IPS-20b (cell line): Measurements from ENCODE around the gene FANCC.

ENCODE experiments used
- H3K27ac ChIP-seq: one replicate; pipeline ENCODE4 v1.5.1; 2013; ENCODE audit warnings: low read length
- H3K27me3 ChIP-seq: 2 replicates; pipeline ENCODE4 v1.6.1; 2013; ENCODE audit warnings: mild to moderate bottlenecking, low read length, inconsistent platforms; ENCODE audit not compliant: insufficient read depth
- H3K36me3 ChIP-seq: 2 replicates; pipeline ENCODE4 v1.6.1; 2013; ENCODE audit warnings: low read depth, mild to moderate bottlenecking, inconsistent platforms, low read length, moderate library complexity; ENCODE audit not compliant: insufficient read depth
- H3K4me1 ChIP-seq: 2 replicates; pipeline ENCODE4 v1.6.1; 2013; ENCODE audit warnings: mild to moderate bottlenecking, control low read depth, inconsistent platforms, low read length, moderate library complexity; ENCODE audit not compliant: insufficient read depth
- H3K4me3 ChIP-seq: 2 replicates; pipeline ENCODE4 v1.5.1; 2013; ENCODE audit warnings: mild to moderate bottlenecking, low read length, inconsistent platforms
- H3K9ac ChIP-seq: 2 replicates; pipeline ENCODE4 v1.6.1; 2013; ENCODE audit warnings: low read depth, mild to moderate bottlenecking, inconsistent platforms, low read length, moderate library complexity
- H3K9me3 ChIP-seq: 2 replicates; pipeline ENCODE4 v1.6.1; 2013; ENCODE audit warnings: mild to moderate bottlenecking, low read depth, low read length, inconsistent platforms; ENCODE audit not compliant: insufficient read depth

The FANCC gene

DNA sequence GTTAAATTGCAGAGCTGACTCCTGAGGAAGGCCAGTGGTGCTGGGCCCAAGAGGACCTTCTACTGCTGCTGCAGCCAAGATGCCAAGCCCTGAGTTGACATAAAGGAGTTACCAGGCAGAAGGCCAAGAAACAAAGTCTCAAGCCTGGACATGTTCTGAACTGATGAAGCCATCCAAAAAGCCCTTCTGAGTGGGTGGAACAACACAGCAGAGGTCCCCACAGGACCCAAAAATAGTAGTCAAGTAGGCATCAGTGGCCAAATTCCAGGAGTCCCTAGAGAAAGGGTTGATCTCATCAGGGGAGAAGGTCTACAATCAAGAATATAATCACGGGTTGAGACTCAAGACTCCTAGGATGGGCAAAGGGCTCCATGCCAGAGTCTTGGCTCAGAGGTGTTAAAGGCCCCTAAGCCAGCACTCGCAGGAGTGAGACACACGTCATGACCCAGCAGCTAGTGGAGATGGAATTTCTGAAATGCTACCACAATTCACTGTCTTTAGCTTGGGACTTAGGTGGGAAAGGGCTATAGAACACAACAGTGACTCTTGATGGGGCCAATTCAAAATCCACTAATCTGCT, 119.7 kb downstream of the FANCC start:
- Histone ChIP-seq H3K27ac (no peak overlapping the region), H3K4me1 (peaks cover 7% of the 10 kb centered on the region; the same call in 1 of the 2 replicates), H3K36me3 (no peaks in the 10 kb centered on the region), H3K4me3 (no peak overlapping the region), H3K9me3 (no peaks in the 10 kb centered on the region), H3K9ac (no peak overlapping the region), H3K27me3 (no peaks in the 10 kb centered on the region)

DNA sequence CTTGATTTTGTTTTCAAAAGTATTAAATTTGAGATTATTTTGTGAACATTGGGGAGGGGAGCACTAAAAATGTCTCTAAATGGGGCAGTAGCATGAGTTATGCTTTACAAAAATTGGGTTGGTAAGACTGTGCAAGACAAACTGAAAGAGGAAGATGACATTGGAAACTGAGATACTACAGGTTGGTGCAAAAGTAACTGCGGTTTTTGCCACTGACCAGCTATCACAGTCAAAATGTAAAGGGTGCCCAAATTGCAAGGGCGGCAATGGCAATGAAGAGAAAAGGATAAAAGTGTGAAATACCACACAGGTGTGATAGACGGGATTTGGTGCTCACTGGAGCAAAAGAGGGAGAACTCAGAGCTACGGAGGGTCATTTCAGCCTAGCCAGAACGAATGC, 124.0 kb downstream of the FANCC start:
- Histone ChIP-seq H3K4me1 (no peaks in the 10 kb centered on the region), H3K9me3 (no peaks in the 10 kb centered on the region), H3K27ac (no peak overlapping the region), H3K4me3 (no peak overlapping the region), H3K36me3 (no peaks in the 10 kb centered on the region), H3K9ac (no peak overlapping the region), H3K27me3 (no peaks in the 10 kb centered on the region)

DNA sequence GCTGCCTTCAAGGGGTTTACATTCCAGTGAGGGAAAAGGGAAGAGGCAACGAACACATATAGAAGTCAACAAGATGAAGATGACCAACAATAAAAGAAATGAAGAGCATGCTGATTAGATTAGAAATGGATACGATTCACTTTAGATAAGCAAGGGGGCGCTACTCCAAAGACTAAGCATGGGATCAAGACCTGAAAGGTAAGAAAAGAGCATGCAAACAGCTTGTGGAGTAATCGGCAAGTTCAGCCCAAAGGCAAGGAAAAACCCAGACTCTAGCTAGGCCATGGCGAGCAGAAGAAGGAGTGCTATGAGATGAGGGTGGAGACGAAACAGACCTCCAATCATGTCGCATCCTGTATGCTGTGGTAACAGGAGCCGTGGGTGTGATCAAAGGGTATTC, 124.4 kb downstream of the FANCC start:
- Histone ChIP-seq H3K9me3 (no peaks in the 10 kb centered on the region), H3K27ac (no peak overlapping the region), H3K4me1 (no peaks in the 10 kb centered on the region), H3K36me3 (no peaks in the 10 kb centered on the region), H3K9ac (no peak overlapping the region), H3K27me3 (no peaks in the 10 kb centered on the region), H3K4me3 (no peak overlapping the region)

DNA sequence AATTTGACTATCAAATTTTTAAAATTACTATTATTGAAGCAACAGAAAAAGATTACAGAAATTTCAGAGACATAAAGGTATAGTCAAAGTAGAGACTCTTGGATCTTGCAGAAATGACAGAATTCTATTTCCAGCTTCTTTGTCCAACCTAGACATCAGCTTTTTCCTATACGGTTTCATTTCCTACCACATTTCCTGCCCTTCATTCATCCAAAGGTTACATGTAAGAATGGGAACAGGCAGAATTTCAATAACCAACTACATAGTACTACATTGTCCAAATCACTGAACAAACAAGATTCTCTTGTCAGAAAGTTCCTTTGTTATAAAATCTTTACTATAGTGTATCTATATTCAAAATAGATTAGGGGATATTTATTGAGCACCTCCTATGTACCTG, 124.9 kb downstream of the FANCC start:
- Histone ChIP-seq H3K4me3 (no peak overlapping the region), H3K27ac (no peak overlapping the region), H3K27me3 (no peaks in the 10 kb centered on the region), H3K9ac (no peak overlapping the region), H3K36me3 (no peaks in the 10 kb centered on the region), H3K4me1 (no peaks in the 10 kb centered on the region), H3K9me3 (no peaks in the 10 kb centered on the region)

DNA sequence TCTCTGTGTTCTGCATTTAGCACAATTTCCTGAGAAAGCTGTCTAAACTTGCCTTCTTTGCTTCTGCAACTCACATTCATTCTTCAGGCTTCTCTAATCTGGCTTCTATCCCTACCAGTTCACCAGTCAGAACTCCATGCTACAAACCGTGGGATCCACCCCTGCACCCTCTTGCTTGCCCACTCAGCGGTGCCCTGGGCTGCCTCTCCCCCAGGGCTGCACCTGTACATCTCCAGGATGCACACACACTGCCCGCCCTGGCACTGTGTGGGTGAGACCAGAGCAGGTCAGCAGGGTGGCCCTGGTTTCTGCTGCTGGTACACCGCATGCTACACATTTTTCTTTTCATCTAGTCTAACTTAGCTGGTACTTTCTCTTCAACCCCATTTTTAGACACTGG, 127.1 kb downstream of the FANCC start:
- Histone ChIP-seq H3K4me1 (no peaks in the 10 kb centered on the region), H3K36me3 (no peaks in the 10 kb centered on the region), H3K27me3 (no peaks in the 10 kb centered on the region), H3K27ac (no peak overlapping the region), H3K9me3 (no peaks in the 10 kb centered on the region), H3K9ac (no peak overlapping the region), H3K4me3 (no peak overlapping the region)

DNA sequence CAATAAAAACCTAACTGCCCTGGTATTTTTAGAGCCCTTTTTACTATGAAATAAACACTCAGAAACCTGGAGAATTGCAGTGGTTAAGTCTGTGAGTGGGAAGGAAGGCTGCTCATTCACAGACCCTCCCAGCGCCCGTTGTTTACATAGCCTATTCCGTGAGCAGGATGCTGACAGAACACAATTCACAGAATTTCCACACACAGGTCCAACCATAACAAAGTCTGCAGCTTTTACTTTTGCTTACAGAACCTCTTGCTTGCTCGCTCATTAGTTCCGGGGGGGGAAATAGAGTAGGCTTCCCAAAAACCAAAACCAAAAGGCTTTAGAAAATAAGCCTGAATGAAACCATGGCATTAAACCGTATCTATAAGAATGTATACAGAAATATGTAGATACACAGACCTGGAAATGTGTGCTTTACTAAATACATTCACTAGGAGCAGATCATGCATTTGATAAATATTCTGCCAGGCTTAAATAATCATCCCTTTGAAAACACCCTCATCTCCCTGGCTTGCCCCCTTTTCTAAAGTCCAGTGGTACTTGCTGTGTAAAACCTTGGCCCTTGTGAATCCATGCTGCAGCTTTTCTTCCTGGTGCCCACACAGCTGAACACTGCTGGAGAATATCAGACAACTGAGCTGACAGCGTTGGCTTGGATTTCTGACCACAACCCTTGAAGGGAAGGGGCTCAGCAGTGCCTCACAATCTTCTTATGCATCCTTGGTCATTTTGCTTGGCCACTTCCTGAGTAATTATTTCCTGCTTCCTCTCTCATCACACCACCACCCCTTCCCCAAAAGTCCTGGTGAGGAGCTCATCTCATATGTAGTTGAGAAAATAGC, 128.0 kb downstream of the FANCC start:
- no peaks in the 10 kb centered on the region for H3K9me3 ChIP-seq
- H3K27ac ChIP-seq = no peak overlapping the region
- no peak overlapping the region for H3K4me3 ChIP-seq
- H3K36me3 ChIP-seq = no peaks in the 10 kb centered on the region
- no peaks in the 10 kb centered on the region for H3K4me1 ChIP-seq
- no peak overlapping the region for H3K9ac ChIP-seq
- H3K27me3 ChIP-seq = no peaks in the 10 kb centered on the region

DNA sequence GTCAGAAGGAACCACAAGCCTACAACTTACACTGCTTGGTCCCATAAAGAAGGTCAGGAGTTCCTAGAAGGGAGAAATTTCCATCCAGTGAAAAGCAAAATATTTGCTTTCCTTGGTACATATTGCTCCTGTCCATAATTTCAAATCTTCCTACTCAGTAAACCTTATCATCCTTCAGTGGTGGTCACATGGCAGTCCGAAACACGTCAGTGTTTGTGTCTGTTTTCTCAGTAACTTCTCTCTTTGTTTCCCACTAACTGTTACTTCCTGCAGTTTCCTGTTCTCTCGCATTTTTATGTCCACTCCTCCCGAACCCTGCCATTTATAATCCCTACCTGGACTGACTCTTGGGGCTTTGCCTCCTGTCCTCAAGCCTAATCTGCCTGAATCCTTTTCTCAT, 129.1 kb downstream of the FANCC start:
- Histone ChIP-seq H3K4me3 (no peak overlapping the region), H3K9ac (no peak overlapping the region), H3K4me1 (no peaks in the 10 kb centered on the region; the same call in 1 of the 2 replicates), H3K9me3 (no peaks in the 10 kb centered on the region), H3K27me3 (no peaks in the 10 kb centered on the region), H3K27ac (no peak overlapping the region), H3K36me3 (no peaks in the 10 kb centered on the region)

DNA sequence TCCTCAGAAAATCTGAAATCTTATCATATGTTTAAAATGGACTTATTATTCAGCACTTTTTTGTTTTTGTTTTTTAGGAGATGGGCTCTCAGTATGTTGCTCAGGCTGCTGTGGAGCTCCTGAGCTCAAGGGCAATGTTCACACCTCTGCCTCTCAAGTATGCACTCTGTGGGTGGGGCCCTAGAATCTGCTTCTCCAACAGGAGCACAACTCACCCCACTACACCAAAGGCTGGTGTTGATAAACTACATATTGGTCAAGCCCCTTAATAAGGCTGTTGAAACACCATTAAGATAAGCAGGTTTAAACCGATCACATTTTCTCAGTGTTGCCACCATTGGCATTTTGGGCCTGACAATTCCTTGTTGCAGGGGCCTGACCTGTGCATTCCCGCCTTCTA, 131.6 kb downstream of the FANCC start:
- no peak overlapping the region for H3K9ac ChIP-seq
- no peak overlapping the region for H3K4me3 ChIP-seq
- no peaks in the 10 kb centered on the region for H3K36me3 ChIP-seq
- no peaks in the 10 kb centered on the region for H3K27me3 ChIP-seq
- no peaks in the 10 kb centered on the region for H3K9me3 ChIP-seq
- H3K27ac ChIP-seq = no peak overlapping the region
- no peaks in the 10 kb centered on the region; the same call in 1 of the 2 replicates for H3K4me1 ChIP-seq

DNA sequence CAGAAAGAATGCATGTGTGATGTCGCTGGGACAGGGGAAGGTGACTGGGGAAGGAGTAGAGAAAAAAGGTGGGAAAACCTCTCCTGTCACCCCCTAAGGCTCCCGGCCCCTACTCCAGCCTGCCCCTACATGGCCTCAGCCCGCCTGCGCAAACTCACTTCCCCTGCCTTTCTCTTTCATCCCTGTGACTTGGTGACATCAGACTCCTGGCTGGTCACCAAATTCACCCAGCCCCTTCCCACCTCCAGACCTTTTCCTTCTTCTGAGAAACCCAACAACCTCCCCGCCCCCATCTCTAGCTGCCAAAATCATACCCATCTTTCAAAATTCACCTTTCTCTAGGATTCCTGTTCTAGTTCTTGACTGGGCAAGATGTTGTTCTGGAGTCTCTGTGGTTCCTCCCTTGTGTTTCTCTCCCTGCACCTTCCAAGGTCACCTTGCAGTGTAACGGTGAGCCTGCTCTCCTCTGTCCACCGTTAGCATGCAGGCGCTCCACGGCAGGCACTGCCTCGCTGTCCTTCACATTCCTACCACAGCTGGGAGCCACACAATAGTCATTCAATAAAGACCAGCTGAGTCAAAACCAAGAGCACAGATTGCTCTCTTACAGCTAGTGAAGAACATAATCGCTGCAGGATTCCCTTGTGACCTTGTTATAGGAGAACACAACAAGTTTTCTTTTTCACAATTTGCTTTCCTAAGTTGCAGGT, 134.5 kb downstream of the FANCC start:
- H3K27me3 ChIP-seq = no peaks in the 10 kb centered on the region
- H3K9ac ChIP-seq = no peak overlapping the region
- no peaks in the 10 kb centered on the region for H3K9me3 ChIP-seq
- H3K4me3 ChIP-seq = no peak overlapping the region
- no peaks in the 10 kb centered on the region; the same call in 1 of the 2 replicates for H3K4me1 ChIP-seq
- H3K27ac ChIP-seq = no peak overlapping the region
- H3K36me3 ChIP-seq = no peaks in the 10 kb centered on the region

DNA sequence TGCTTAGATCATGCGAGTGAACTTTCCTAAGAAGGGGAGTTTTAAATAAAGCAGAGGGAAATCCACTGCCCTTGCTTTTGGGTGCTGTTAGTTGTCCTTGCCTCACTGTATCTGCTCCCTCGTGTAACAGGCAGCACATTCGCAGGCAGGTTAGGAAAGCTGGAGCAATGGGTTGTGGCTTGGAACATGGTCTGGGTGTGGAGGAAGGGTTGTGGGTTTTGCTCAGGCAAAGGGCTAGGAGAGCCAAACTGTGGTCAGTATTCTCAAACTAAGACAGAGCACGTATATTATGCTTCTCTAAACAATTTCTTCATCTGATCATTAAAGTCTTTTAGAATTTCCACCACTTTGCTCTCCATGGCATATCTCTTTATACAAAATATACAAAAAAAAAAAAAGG, 135.7 kb downstream of the FANCC start:
- Histone ChIP-seq H3K4me3 (no peak overlapping the region), H3K4me1 (no peaks in the 10 kb centered on the region; the same call in 1 of the 2 replicates), H3K9ac (no peak overlapping the region), H3K27me3 (no peaks in the 10 kb centered on the region), H3K9me3 (no peaks in the 10 kb centered on the region), H3K27ac (no peak overlapping the region), H3K36me3 (no peaks in the 10 kb centered on the region)

DNA sequence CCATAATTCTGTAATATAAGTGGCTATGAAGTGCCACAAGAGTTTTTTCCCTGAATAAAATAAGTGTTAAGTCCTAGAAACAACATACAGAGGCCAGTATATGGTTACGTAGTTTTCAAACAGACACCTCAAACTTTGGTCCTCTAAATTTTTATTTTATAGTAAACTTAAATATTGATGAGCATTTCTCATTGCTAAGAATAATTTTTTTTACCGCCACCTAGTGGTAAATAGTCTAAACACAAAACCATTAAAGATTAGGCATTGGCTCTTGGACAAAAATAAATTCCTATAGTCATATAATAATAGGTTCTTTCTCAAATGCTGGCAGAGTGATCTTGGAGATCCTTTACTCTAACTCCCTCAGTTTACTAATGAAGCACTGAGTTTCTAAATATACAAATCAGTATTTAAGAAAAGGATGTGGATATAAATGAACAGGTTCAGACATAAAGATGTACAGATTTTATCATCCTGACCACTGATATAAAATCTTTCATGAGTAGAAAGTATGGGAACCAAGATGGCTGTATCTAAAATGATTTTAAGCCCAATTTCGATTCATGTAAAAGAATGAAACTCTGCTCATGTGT, 136.2 kb downstream of the FANCC start:
- no peaks in the 10 kb centered on the region for H3K36me3 ChIP-seq
- no peaks in the 10 kb centered on the region for H3K9me3 ChIP-seq
- no peak overlapping the region for H3K4me3 ChIP-seq
- H3K9ac ChIP-seq = no peak overlapping the region
- H3K4me1 ChIP-seq = no peaks in the 10 kb centered on the region; the same call in 1 of the 2 replicates
- H3K27me3 ChIP-seq = no peaks in the 10 kb centered on the region
- H3K27ac ChIP-seq = no peak overlapping the region
